SU-DHL-6 (cell line): ENCODE measurements around the gene EVA1C.

ENCODE experiments used
- CTCF ChIP-seq: fragments of 200-600 bp; sonication (generic); IDR thresholded peaks from one replicate; pipeline ENCODE4 v1.5.1; 2017; ENCODE audit warnings: antibody characterized with exemption, mild to moderate bottlenecking, low read length, moderate library complexity; ENCODE audit not compliant: insufficient read depth, poor library complexity, severe bottlenecking
- EZH2phosphoT487 ChIP-seq: fragments of 200-600 bp; sonication (generic), shearing (Covaris generic); conservative IDR thresholded peaks from 2 replicates; pipeline ENCODE4 v1.6.1; 2018; ENCODE audit warnings: mild to moderate bottlenecking, antibody characterized with exemption, low read length, moderate library complexity, mixed read lengths

- TF ChIP-seq CTCF, result no peak
- no peak for TF ChIP-seq EZH2phosphoT487
These were observed 554 bp downstream of the EVA1C start for GRCh38 chr21:32413015-32413504.
